Activated B cell treated with CpG ODN at 0.5 μM for 24 hours (primary cell): ENCODE measurements around the gene KLHDC9. TPM values are rescaled to one million over a fixed set of nuclear protein-coding genes. Genes with fewer than 3 reads are reported as not detected.

ENCODE experiments used
- ATAC-seq: fragments of 200-7000 bp; cut with Tn5 transposase; one replicate; pipeline ENCODE4 v1.10.0; 2021; ENCODE audit warnings: low read depth, mild to moderate bottlenecking, moderate library complexity
- CTCF ChIA-PET: fragments of 350-600 bp; sonication (Branson Sonifier 250); formaldehyde crosslinking; loops from one replicate; lab custom pipeline; 2021; ENCODE audit warnings: antibody characterized with exemption; lab: Charles Lee
- POLR2A ChIA-PET: fragments of 350-600 bp; sonication (Branson Sonifier 250); formaldehyde crosslinking; loops from one replicate; lab custom pipeline; 2021; ENCODE audit warnings: antibody characterized with exemption; lab: Charles Lee
- DNase-seq: peaks from one replicate; pipeline ENCODE4 v3.0.0; 2022
- H3K27ac Mint-ChIP-seq: one replicate; pipeline ENCODE4 v1.8.0; 2020; ENCODE audit warnings: mixed read lengths
- H3K27me3 Mint-ChIP-seq: one replicate; pipeline ENCODE4 v1.8.0; 2021; ENCODE audit warnings: mixed read lengths
- H3K36me3 Mint-ChIP-seq: one replicate; pipeline ENCODE4 v1.8.0; 2021; ENCODE audit warnings: low read depth, mixed read lengths
- H3K4me1 Mint-ChIP-seq: one replicate; pipeline ENCODE4 v1.8.0; 2021; ENCODE audit warnings: mixed read lengths
- H3K4me3 Mint-ChIP-seq: one replicate; pipeline ENCODE4 v1.8.0; 2020; ENCODE audit warnings: mild to moderate bottlenecking, mixed read lengths
- H3K9me3 Mint-ChIP-seq: one replicate; pipeline ENCODE4 v1.8.0; 2020; ENCODE audit warnings: mixed read lengths
- intact Hi-C: fragments of 100-400 bp; cut with micrococcal nuclease; formaldehyde crosslinking; loops from one replicate; pipeline ENCODE4 v1.15.1; 2024
- total RNA-seq: library from RNA; stranded (reverse); gene quantifications from 2 replicates; pipeline ENCODE4 v1.2.3, GENCODE V29; 2022
- TF ChIP-seq, protein P1 (sequence below): fragments of 200-600 bp; IDR thresholded peaks from one replicate; pipeline ENCODE4 v1.8.0; 2022; ENCODE audit warnings: antibody characterized with exemption, mild to moderate bottlenecking

The KLHDC9 gene
- total RNA-seq, 1 donor from 2014 or later: 2.9 TPM

DNA sequence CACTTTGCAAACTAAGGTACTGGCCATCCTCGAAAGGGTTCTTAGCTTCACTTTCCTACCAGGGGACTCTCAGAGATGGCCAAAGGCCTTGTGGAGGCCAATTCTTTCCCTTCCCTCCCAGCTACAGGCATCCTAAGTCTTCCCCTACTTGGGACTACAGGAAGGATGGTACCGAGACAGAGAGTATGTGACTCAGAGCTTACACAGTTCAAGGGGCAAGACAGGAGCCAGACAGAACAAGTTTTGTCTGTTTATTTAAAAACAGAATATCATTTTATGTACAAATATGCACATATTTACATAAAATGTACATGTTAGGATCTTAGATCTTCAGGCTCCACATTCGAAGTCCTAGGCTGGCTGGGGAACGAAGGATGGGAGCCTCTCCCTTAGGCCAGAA is 27.4 kb upstream of the KLHDC9 start:
- no peaks in the 10 kb centered on the region for H3K9me3 Mint-ChIP-seq
- ChIA-PET POLR2A (interaction anchor here (0.6 to 9.8 kb wide), 13 partner anchors 21 to 367 kb away, joined by 3 to 285 read pairs (median 10); partner anchors contain the start of genes DEDD, KLHDC9, NDUFS2 and NIT1), CTCF (interaction anchor here (0.6 to 6.2 kb wide), 18 partner anchors 22 to 311 kb away, joined by 3 to 95 read pairs (median 4); partner anchors contain the start of genes DEDD, KLHDC9, NIT1 and PFDN2)
- peaks cover 32% of the 10 kb centered on the region for H3K36me3 Mint-ChIP-seq
- H3K4me1 Mint-ChIP-seq: peaks cover 49% of the 10 kb centered on the region
- intact Hi-C loops: loop anchor here (1.0 kb wide), 2 partner anchors 28 to 69 kb away; partner anchors contain the start of gene KLHDC9
- TF ChIP-seq, protein P1, sequence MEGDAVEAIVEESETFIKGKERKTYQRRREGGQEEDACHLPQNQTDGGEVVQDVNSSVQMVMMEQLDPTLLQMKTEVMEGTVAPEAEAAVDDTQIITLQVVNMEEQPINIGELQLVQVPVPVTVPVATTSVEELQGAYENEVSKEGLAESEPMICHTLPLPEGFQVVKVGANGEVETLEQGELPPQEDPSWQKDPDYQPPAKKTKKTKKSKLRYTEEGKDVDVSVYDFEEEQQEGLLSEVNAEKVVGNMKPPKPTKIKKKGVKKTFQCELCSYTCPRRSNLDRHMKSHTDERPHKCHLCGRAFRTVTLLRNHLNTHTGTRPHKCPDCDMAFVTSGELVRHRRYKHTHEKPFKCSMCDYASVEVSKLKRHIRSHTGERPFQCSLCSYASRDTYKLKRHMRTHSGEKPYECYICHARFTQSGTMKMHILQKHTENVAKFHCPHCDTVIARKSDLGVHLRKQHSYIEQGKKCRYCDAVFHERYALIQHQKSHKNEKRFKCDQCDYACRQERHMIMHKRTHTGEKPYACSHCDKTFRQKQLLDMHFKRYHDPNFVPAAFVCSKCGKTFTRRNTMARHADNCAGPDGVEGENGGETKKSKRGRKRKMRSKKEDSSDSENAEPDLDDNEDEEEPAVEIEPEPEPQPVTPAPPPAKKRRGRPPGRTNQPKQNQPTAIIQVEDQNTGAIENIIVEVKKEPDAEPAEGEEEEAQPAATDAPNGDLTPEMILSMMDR: no peak
- ATAC-seq (no peak), DNase-seq (no peak)
- no peaks in the 10 kb centered on the region for H3K27me3 Mint-ChIP-seq
- no peak overlapping the region for H3K4me3 Mint-ChIP-seq
- peak overlapping the region; percentile 95 for H3K27ac Mint-ChIP-seq

DNA sequence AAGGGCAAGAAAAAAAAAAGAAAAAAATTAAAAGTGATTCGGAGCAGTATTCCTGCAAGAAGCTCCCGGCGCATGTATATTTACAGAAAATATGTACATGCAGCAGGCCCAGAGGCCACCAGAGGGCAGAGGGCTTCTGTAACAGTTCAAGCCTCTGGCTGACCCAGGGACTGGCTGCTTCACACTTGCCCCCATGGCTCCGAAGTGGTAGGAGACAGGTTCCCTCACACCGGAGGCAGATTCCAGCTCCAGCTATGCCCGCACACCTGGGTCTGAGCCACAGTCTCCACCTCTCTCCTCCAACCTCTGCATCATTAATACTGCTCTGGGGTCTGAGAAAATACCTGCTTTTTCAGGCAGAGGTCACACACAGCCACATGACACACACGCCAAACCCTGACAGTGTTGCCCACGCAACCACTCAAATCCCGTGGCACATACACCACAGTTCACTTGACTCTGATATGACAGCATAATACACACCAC is 26.2 kb upstream of the KLHDC9 start:
- intact Hi-C loops: loop anchor here (1.0 kb wide), 1 partner anchor 310 kb away; no protein-coding TSS in a partner anchor

DNA sequence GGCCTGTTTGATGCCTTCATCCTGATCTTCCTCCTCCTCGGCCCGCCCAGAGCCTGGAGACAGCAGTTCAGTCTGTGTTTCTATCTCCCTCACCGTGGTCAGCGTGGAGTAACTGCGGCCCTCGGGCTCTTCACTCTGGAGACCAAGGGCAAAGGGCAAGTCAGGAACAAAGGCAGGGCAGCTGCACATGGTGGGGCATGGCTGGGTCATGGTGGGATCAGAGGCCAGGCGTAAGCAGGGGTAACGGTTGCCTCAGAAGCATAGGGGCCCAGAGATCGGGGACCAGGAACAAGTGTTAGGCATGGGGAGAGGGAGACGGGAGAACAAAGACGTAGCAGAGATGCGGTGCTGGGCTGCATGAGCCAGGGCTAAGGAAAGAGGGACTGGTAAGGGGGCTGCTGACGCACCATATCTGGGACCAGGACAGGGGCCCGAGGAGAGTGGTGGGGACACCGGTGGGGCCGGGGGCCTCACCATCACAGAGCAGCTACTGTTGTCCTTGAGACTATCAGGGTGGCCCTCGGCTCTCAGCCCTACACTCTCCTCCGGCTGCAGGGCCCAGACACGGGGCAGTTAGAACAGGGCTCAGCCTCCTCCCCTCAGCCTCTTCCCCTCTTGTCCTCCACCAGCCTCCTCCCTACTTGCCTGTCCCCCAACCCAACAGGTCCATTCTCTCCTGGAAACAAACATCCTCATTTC is 25.3 kb upstream of the KLHDC9 start:
- Mint-ChIP-seq H3K27me3 (no peaks in the 10 kb centered on the region), H3K4me3 (no peak overlapping the region), H3K4me1 (peaks cover 29% of the 10 kb centered on the region), H3K9me3 (no peaks in the 10 kb centered on the region), H3K27ac (no peak overlapping the region), H3K36me3 (peaks cover 17% of the 10 kb centered on the region)
- TF ChIP-seq, protein P1: no peak
- intact Hi-C loops: loop anchor here (1.0 kb wide), 1 partner anchor 309 kb away; no protein-coding TSS in a partner anchor
- ChIA-PET CTCF (interaction anchor here (1.6 to 6.2 kb wide), 6 partner anchors 20 to 75 kb away, joined by 3 to 95 read pairs (median 12); partner anchors contain the start of genes KLHDC9, NIT1 and PFDN2), POLR2A (interaction anchor here (1.0 to 9.8 kb wide), 3 partner anchors 24 to 109 kb away, joined by 3 to 285 read pairs (median 4); partner anchors contain the start of gene USF1)
- ATAC-seq (no peak), DNase-seq (no peak)

More for the DNA sequence above, 26.2 kb upstream of the KLHDC9 start:
- POLR2A ChIA-PET: interaction anchor here (0.5 to 9.8 kb wide), 8 partner anchors 25 to 110 kb away, joined by 3 to 285 read pairs (median 4); partner anchors contain the start of genes DEDD, KLHDC9, NIT1 and PFDN2
- peaks cover 23% of the 10 kb centered on the region for H3K36me3 Mint-ChIP-seq
- ATAC-seq (peak; percentile 16), DNase-seq (no peak)
- H3K9me3 Mint-ChIP-seq: no peaks in the 10 kb centered on the region
- H3K27ac Mint-ChIP-seq: peak overlapping the region; percentile 62
- H3K4me3 Mint-ChIP-seq: no peak overlapping the region
- H3K4me1 Mint-ChIP-seq: peaks cover 39% of the 10 kb centered on the region
- H3K27me3 Mint-ChIP-seq: no peaks in the 10 kb centered on the region
- CTCF ChIA-PET: interaction anchor here (0.5 to 6.2 kb wide), 13 partner anchors 19 to 78 kb away, joined by 3 to 95 read pairs (median 5); partner anchors contain the start of genes DEDD, KLHDC9, NIT1 and PFDN2
- TF ChIP-seq, protein P1: peak; percentile 46

DNA sequence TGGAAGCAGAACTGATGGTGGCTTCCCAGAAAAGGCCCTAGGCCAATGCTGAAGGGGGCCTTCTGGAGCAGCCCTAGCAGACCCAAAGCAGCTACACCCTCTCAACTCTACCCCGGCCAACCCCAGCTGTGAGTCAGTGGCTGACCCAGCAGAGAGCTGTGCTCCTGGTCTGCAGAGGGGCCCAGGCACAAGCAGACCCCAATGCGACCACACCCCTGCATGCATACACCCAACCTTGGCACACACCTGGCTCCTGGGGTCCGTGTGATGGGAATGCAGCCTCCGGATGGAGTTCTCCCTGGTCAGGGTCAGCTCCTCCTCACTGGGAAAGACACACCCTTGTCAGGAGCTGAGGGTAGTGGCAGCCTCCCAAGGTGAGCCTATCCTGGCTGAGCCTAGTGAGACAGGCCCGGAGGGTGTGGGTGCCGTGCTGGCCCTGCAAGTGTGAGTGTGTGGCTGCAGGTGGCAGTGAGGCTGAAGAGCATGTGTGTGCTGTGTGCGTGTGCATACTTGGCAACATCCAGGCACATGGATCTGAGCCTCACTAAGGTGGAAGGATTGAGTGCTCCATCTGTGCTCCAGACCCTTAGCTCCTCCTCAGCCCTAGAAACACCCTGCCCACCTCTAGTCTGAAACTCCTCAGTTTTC is 24.6 kb upstream of the KLHDC9 start:
- H3K27ac Mint-ChIP-seq: no peak overlapping the region
- peaks cover 23% of the 10 kb centered on the region for H3K4me1 Mint-ChIP-seq
- ChIA-PET CTCF (interaction anchor here (1.6 to 4.6 kb wide), 2 partner anchors 24 to 76 kb away, joined by 8 to 18 read pairs; no protein-coding TSS in a partner anchor), POLR2A (interaction anchor here (9.8 kb wide), 1 partner anchor 28 kb away, joined by 285 read pairs; the partner anchor contains the start of gene USF1)
- TF ChIP-seq, protein P1: no peak
- no peaks in the 10 kb centered on the region for H3K9me3 Mint-ChIP-seq
- H3K4me3 Mint-ChIP-seq: no peak overlapping the region
- peaks cover 11% of the 10 kb centered on the region for H3K36me3 Mint-ChIP-seq
- intact Hi-C loops: no loop called here
- DNase-seq: no peak
- H3K27me3 Mint-ChIP-seq: no peaks in the 10 kb centered on the region
- no peak for ATAC-seq
